GM19099 (cell line): ENCODE measurements around the gene KCTD3.

ENCODE experiments used
- POLR2A ChIP-seq: IDR thresholded peaks from 3 replicates; pipeline ENCODE4 v1.6.1; 2011; ENCODE audit warnings: low read depth; ENCODE audit not compliant: insufficient read length; ENCODE audit errors: extremely low read depth

Gene KCTD3

GRCh38 chr1:215543806-215544205 lies 23.3 kb upstream of the KCTD3 start:
- TF ChIP-seq POLR2A, result no peak

DNA sequence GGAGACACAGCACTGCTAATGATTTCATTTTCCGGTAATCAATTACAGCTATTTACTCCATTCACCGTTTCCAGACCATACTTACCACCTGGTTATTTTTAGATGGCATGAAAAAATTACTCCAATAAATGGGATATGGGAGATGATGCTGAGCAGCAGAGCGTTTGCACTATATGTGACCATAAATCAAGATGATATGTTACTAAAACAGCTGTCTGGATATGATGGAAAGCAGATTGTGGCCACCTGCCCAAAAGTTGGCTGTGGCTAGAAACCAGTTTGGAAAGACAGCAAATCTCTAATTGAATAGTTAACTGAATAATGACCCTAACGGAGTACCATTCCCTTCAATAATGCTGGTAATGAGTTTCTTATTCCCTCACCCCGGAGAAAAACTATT lies 22.5 kb upstream of the KCTD3 start:
- TF ChIP-seq POLR2A, result no peak

GRCh38 chr1:215545096-215545495 lies 22.0 kb upstream of the KCTD3 start:
- TF ChIP-seq POLR2A, result no peak

DNA sequence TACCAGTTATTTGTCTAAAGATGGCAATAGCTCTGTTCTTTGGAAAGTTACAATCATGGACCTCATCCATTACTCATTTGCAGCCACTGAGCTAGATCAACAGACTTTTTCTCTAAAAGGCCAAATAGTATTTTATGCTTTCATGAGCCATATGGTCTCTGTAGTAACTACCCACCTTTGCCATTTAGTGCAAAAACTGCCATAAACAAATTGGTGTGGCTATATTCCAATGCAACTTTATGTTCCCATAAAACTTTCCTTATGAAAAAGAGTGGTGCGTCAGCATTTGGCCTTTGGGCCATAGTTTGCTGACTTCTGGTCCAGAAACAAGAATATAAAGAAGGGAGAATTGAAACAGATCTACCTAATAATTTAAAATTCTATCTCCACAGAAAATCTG lies 20.1 kb upstream of the KCTD3 start:
- no peak for TF ChIP-seq POLR2A

DNA sequence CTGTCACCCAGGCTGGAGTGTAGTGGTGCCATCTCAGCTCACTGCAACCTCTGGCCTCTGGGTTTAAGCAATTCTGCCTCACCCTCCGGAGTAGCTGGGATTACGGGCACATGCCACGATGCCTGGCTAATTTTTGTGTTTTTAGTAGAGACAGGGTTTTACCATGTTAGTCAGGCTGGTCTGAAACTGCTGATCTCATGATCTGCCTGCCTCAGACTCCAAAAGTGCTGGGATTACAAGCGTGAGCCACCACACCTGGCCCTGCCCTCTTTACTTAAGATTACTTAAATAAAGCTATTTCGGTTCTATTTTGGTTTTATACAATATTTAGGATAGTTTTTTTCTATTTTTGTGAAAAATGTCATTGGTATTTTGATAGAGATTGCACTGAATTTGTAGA lies 15.3 kb upstream of the KCTD3 start:
- no peak for TF ChIP-seq POLR2A

- TF ChIP-seq POLR2A, result no peak
Observed at GRCh38 chr1:215554865-215555264, 12.2 kb upstream of the KCTD3 start.

DNA sequence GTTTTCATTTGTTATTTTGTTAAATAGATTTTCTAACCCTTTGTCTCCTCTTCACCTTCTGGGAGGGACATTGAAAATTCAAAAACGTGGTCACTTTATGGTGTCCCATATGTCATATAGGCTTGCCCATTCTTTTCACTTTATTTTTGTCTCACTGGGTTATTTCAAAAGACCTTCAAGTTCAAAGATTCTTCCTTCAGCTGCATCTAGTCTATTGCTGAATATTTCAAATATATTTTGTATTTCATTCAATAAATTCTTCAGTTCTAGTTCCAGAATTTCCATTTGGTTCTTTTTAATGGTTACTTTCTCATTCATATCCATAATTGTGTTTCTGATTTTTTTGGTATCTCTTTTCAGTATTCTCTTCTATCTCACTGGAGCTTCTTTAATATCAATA lies 11.6 kb upstream of the KCTD3 start:
- no peak for TF ChIP-seq POLR2A

- TF ChIP-seq POLR2A, result no peak
Observed at GRCh38 chr1:215556996-215557395, 10.1 kb upstream of the KCTD3 start.

DNA sequence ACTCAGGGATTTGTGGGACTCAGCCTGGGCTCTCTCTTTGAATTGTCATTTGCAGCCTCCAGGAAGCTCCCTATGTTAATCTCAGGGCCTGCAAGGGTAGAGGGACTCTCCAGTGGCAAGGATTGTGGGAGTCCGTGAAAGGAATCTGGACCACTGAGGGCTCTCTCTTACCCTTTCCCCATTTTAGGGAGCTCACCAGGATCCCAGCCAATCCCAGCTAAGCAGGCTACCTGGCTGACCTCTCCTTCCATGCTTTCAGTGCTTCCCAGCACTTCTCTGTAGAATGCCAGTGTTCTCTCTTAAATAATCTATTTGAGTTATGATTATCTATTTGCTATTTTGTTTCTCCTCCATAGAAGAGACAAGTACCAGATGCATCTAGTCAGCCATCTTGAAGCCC lies 9.6 kb upstream of the KCTD3 start:
- TF ChIP-seq POLR2A, result no peak

GRCh38 chr1:215557992-215558626 lies 9.0 kb upstream of the KCTD3 start:
- no peak for TF ChIP-seq POLR2A

DNA sequence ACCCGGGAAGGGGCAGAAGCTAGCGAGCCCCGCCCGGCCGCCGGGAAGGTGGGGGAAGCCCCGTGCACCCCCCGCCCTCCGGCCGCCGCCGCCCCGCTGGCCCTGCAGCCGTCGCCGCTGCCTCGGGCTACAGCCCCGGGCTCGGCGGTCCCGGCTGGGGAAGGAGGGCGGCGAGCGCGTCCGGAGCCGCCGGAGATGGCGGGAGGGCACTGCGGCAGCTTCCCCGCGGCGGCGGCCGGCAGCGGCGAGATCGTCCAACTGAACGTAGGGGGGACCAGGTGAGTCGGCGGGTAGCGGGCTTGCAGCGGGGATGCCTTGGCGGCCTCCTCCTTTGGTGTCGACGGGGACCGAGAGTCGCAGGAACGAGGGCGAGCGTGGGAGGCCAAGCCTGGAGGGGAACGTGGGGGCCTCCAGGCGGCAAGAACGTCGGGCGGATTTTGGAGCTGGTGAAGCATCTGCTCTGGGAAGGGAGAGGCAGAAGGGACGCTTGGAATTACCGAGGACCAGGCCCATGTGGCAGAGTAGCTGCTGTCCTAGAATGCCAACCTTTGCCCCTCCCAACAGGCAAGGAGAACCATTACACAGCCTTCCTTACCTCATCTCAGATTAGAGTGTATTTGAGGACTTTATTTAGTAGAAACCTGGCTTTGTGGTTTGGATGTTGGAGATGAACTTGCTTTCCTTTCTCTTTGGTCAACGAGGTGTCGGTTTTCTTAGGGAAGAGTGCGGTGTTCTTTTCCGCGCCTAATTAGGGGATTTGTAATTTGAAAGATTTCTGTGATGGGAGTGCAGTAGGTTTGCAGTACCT lies 591 bp downstream of the KCTD3 start:
- no peak for TF ChIP-seq POLR2A

- TF ChIP-seq POLR2A, result no peak
Observed at GRCh38 chr1:215568299-215568692, 1.2 kb downstream of the KCTD3 start.

DNA sequence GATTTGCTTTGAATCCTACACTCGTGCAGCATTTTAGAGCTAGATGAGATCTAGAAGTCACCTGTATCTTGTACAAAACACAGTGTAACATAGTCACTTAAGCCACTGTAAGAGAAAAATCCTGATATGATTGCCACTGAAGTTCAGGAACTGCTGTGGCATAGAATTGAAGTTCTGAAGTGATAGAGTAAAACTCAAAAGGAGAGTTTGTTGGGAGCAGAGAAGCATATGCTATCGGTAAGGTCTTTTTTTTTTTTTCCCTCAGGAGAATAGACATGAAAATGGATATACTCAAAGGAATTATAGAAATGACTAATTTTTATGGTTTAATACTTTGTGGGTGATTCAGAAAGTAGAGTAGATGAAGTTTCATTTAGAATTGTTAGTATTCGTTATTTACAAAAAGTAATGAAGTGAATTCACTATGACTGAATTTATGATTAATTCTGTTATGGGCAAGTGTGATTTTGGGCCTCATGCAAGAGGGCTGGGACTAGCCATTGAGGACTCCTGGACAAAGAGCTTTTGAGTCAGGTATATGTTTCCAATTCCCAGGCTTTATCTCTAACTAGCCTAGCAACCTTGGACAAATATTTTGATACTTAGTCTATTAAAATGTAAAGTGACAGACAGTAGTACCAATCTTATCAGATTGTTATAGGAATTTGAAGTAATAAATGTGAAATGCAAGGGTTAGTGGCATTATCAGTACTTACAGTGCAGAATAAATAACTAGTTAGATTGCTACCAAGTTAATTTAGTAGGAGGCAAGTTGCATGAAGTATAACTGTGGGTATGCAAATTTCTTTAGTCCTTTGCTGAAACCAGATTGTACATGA lies 3.1 kb downstream of the KCTD3 start:
- TF ChIP-seq POLR2A, result no peak

GRCh38 chr1:215581896-215582295 lies 14.8 kb downstream of the KCTD3 start:
- TF ChIP-seq POLR2A, result no peak

DNA sequence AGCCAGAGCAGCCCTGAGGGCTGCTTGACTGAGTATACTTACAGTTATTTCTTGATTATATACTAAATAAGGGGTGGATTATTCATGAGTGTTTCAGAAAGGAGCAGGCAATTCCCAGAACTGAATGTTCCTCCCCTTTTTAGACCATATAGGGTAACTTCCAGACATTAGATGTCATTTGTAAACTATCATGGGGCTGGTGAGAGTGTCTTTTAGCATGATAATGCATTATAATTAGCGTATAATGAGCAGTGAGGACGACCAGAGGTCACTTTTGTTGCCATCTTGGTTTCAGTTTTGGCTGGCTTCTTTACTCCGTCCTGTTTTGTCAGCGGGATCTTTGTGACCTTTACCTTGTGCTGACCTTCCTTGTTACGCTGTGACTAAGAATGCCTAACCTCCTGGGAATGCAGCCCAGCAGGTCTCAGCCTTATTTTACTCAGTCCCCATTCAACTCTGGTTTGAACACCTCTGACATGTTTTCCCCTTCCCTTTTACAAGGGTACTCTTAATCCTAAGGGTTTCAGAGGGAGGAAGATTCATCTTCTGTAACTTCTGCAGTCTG lies 16.2 kb downstream of the KCTD3 start:
- no peak for TF ChIP-seq POLR2A
